ENCODE data around the gene TVP23B. TPM values are rescaled to one million over a fixed set of nuclear protein-coding genes. Genes with fewer than 3 reads are reported as not detected.
A peak's percentile ranks its signal among the peaks of the same experiment; 100 is the strongest.
"Not testable (repeated sequence)": the region's sequence is repeated elsewhere in the genome, so short reads cannot be mapped to it uniquely, and the experiment has no call there.

Gene TVP23B
- total RNA-seq (10 to 100 TPM; 18.9 to 27.5 (median 24.5) TPM), polyA plus RNA-seq (10 to 100 TPM; 22.8 to 26.1 (median 25.8) TPM)

GRCh38 chr17:18780991-18781718 lies at the start of gene TVP23B:
TSS of gene TVP23B (plus strand) at chr17:18781183. CDS start at chr17:18781294, 111 bp downstream.
- H3K9me3 ChIP-seq; H3K36me3 ChIP-seq; H3K4me1 ChIP-seq; H3K27me3 ChIP-seq; intact Hi-C loops (cut with DNase I): not testable (repeated sequence)
- H3K27ac ChIP-seq = peak within 1 kb of the TSS; percentile 72 to 84 (median 83)
- WGBS, 2 donors = 0% methylated on average over 55 to 56 of the region's 56 CpGs
- peak within 1 kb of the TSS; percentile 49 to 62 (median 60) for H3K4me3 ChIP-seq
- peak in 1 of 2 donors; percentile 55 for TF ChIP-seq POLR2A (IDR thresholded peaks at IDR 0.05)
- peak; percentile 67 to 93 (median 86) for TF ChIP-seq POLR2AphosphoS5 (IDR thresholded peaks at IDR 0.05)
- peak; percentile 98 for DNase-seq

- H3K4me3 ChIP-seq; intact Hi-C loops (cut with DNase I); H3K9me3 ChIP-seq; H3K36me3 ChIP-seq; H3K27ac ChIP-seq; DNase-seq; H3K27me3 ChIP-seq; H3K4me1 ChIP-seq: not testable (repeated sequence)
- 78 to 87% methylated on average over 1 of the region's 1 CpG for WGBS, 2 donors
These were observed 48.5 kb upstream of the TVP23B start for GRCh38 chr17:18732438-18732837.

DNA sequence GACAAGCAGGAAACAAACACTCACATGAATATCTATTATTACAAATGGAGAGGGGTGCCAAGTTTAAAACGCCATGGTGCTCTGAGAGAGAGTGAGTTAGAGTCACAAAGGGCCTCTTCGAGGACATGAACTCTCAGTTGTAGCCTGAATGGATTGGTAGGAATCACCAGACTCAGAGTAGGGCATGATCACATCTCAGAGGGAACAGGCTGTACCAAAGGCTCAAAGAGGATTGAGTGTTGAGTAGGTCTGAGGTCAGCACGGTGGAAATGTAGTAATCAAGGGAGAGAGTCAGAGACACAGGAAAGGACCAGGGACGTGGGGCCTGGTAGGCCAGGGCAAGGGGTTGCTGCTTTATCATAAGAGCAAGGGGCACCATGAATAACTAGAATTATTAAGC lies 47.6 kb upstream of the TVP23B start:
- H3K36me3 ChIP-seq; intact Hi-C loops (cut with DNase I); H3K9me3 ChIP-seq; H3K27me3 ChIP-seq; H3K4me1 ChIP-seq; DNase-seq; H3K4me3 ChIP-seq; H3K27ac ChIP-seq: not testable (repeated sequence)
- WGBS, 2 donors = 87 to 92% methylated on average over 4 of the region's 4 CpGs

DNA sequence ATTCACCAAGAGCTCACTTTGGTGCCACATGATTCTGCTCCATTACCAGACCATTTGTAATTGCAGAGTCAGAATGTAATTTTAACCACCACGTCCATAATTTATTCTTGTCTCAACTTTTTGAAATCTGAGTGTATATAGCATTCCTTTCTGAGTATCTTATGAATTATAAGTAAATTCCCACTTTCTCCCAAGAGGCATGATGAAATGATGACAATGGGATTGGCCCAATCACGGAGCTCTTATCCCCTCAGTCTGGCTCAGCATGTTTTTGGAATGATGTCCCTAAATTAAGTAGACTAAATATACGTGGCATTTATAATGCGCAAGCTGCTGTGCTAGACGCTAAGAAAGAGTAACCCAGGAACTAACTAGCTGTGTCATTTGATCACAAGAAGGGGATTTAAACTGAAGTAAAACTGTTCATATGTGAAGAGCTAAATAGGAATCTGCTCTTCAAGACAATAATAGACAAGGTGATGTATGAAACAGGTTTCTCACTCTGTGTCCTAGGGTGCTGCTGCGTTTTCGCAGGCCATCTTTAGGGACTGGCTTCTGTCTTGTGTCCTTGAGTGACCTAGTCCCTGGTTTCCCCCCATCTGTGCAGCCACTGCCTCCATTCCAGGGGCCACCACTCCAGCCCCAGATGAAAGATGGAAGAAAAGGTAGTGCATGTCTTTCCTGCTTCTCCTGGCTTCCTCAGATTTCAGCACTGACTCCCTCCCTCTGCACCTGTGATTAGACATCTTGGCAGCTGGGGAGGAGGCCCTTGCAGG lies 41.2 kb upstream of the TVP23B start:
- H3K27me3 ChIP-seq; H3K27ac ChIP-seq; DNase-seq; intact Hi-C loops (cut with DNase I); H3K36me3 ChIP-seq; H3K4me3 ChIP-seq; H3K4me1 ChIP-seq; H3K9me3 ChIP-seq: not testable (repeated sequence)
- 86 to 90% methylated on average over 7 of the region's 7 CpGs for WGBS, 2 donors

GRCh38 chr17:18741228-18741627 lies 39.8 kb upstream of the TVP23B start:
- H3K36me3 ChIP-seq; H3K27me3 ChIP-seq; intact Hi-C loops (cut with DNase I); H3K4me1 ChIP-seq; H3K27ac ChIP-seq; H3K9me3 ChIP-seq; DNase-seq; H3K4me3 ChIP-seq: not testable (repeated sequence)
- WGBS, 2 donors = 17 to 75% methylated on average over 3 to 4 of the region's 6 CpGs

DNA sequence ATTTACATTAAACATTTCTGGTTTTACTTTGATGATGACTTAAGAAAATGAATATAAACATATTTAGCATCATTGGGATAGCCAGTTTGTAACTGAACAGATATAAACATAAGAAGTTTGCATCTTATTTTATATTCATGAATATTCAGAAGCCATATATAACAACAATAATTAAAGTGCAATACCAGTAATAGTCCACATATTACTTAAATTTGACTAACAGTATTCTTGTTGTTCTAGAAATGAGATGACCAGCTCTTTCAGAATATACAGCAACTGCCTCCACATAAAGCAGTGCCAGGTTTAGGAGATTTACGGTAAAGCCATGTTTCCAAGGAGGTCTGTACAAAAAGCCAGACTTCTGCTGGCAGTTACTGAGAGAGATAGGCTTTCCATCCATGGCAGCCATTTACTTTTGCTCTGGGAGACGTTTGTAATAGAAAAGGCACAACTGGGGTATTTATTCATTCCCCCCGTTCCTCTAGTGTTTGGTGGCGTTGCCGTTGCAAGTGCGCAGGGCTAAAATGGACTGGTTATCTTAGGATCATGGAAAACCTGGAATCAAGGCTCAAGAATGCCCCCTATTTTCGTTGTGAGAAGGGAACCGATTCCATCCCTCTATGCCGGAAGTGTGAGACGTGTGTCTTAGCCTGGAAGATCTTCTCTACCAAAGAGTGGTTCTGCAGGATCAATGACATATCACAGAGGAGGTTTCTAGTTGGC lies 37.1 kb upstream of the TVP23B start, which contains the start of gene FBXW10:
Gene FBXW10 (plus strand): TSS at position 356 of the 723 bp plus-strand sequence. CDS start 191 bp downstream, at position 547.
- H3K9me3 ChIP-seq; DNase-seq; H3K4me1 ChIP-seq; H3K36me3 ChIP-seq; H3K27ac ChIP-seq; intact Hi-C loops (cut with DNase I); H3K27me3 ChIP-seq: not testable (repeated sequence)
- WGBS, 2 donors = 77 to 81% methylated on average over 9 of the region's 10 CpGs
- H3K4me3 ChIP-seq = peak within 1 kb of the TSS in 2 of 4 donors; percentile 16 to 31

- H3K36me3 ChIP-seq; H3K9me3 ChIP-seq; H3K4me3 ChIP-seq; H3K27me3 ChIP-seq; H3K27ac ChIP-seq; DNase-seq; intact Hi-C loops (cut with DNase I); H3K4me1 ChIP-seq: not testable (repeated sequence)
- WGBS, 2 donors = 17 to 41% methylated on average over 4 of the region's 4 CpGs
These were observed 36.3 kb upstream of the TVP23B start for GRCh38 chr17:18744726-18745125.

DNA sequence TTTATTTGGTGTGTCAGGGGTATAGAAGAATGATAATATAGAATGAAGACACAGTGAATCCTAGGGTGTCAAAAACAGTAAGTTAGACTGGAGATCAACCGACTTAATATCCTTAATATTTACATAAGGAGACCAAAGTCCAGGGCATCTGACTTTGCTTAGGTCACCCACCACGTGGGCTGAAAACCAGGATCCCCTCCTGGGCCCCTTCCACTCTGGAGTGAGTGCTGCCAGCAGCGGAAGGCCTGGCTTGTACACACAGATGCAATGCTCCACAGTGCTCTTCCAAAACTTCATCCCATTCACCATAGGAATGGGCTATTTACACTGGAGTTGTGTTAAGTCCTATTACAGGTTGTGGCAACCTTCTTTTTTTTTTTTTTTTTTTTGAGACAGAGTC lies 34.4 kb upstream of the TVP23B start:
- 39 to 69% methylated on average over 3 of the region's 3 CpGs for WGBS, 2 donors
- DNase-seq; H3K36me3 ChIP-seq; H3K9me3 ChIP-seq; intact Hi-C loops (cut with DNase I); H3K4me3 ChIP-seq; H3K4me1 ChIP-seq; H3K27me3 ChIP-seq; H3K27ac ChIP-seq: not testable (repeated sequence)

DNA sequence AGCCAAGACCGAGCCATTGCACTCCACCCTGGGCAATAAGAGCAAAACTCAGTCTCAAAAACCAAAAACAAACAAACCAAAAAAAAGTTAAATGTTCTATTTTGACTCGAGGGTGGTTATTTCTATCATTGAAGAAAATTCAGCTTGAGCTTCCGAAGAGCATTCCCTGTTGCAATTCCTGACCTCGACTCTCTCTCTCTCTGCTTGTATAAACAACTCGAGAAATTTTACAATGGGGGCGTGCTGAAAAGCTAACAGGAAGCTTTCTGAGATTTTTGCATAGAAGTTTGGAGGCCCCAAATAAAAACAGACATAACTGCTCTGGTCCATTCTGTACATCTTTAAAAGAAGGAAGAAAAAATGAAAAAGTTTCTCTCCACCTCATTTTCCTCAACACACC lies 33.5 kb upstream of the TVP23B start:
- H3K36me3 ChIP-seq; intact Hi-C loops (cut with DNase I); DNase-seq; H3K9me3 ChIP-seq; H3K4me3 ChIP-seq; H3K27ac ChIP-seq; H3K27me3 ChIP-seq; H3K4me1 ChIP-seq: not testable (repeated sequence)
- WGBS, 2 donors = 31 to 59% methylated on average over 6 of the region's 6 CpGs

DNA sequence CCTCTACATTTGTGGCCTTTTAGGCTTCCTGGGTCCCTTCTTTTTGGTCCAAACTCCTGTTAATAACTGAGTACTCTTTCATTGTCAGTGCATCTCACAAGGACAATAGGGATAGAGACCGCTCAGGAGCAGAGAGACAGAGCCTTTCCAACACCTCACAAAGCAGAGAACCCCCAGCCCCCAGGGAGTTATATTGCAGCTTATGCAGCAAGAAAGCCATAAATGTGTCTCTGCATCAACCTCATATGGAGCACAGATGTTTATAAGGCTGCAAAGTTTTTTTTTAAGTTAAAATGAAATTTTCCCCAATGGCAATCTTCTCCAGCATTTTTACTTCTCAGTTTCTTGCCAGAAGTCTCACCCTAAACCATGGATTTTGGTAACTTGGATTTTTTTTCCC lies 30.7 kb upstream of the TVP23B start:
- H3K36me3 ChIP-seq; H3K27me3 ChIP-seq; H3K27ac ChIP-seq; H3K9me3 ChIP-seq; H3K4me3 ChIP-seq; intact Hi-C loops (cut with DNase I); DNase-seq; H3K4me1 ChIP-seq: not testable (repeated sequence)
- WGBS, 2 donors = 89 to 94% methylated on average over 1 of the region's 1 CpG

DNA sequence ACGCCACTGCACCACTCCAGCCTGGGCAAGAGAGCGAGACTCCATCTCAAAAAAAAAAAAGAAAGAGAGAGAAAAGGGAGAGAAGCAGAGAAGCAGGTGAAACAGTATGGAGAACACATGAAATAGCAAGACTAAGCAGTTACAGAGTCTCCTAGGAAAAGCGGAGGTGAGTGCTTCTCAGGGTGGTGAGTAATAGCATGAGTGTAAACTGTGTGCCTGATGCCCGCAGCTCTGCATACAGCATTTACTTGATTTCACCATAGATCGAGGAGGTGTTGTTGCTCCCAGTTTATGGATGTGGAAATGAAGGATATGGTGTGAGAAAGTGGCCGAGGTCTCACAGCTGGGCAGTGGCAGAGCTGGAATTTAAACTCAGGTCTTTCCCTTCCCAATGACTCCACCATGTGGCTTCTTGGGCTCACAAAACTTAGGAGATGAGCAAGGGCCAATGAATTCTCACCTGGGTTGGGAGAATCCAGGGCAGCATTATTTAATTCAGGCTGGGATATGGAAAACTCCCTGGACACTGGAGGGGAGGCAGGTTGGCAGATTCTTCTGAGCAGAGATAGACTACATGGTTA lies 27.1 kb upstream of the TVP23B start:
- H3K4me1 ChIP-seq; intact Hi-C loops (cut with DNase I); H3K9me3 ChIP-seq; H3K27ac ChIP-seq; H3K27me3 ChIP-seq; H3K36me3 ChIP-seq; H3K4me3 ChIP-seq; DNase-seq: not testable (repeated sequence)
- WGBS, 2 donors = 75 to 90% methylated on average over 5 of the region's 6 CpGs

DNA sequence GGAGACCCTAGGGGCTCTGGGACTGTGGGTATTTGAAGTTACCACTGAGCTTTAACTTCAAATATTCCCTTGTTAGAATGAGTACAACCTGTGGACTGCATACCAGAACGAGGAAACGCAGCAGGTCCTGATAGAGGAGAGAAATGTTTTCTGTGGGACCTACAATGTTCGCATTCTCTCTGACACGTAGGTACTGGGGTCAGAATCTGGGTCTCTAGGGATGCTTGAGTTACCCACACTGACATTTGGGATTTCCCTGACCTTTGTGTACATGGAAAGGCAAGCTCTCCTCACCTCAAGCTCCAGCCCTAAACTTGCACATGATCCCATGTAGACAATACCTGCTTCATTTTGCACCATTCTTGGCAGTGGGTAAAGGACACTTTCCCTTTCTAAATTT lies 25.0 kb upstream of the TVP23B start:
- H3K9me3 ChIP-seq; H3K27me3 ChIP-seq; intact Hi-C loops (cut with DNase I); H3K27ac ChIP-seq; H3K36me3 ChIP-seq; H3K4me1 ChIP-seq; DNase-seq; H3K4me3 ChIP-seq: not testable (repeated sequence)
- 87 to 90% methylated on average over 4 of the region's 4 CpGs for WGBS, 2 donors
